NAMALWA (cell line): ENCODE data around the gene SMIM45.

Experiments
- DNase-seq: peaks from one replicate; pipeline ENCODE4 v3.0.0-alpha.2; 2015; ENCODE audit warnings: low spot score

The SMIM45 gene

GRCh38 chr22:41915786-41916493, 36.0 kb upstream of the SMIM45 start:
- no peak for DNase-seq

GRCh38 chr22:41916745-41917358, 35.1 kb upstream of the SMIM45 start:
- no peak for DNase-seq

- no peak for DNase-seq
Measured at GRCh38 chr22:41917375-41917902, 34.5 kb upstream of the SMIM45 start.

- DNase-seq: peak; percentile 59
Measured at GRCh38 chr22:41917903-41918791, 33.8 kb upstream of the SMIM45 start.

GRCh38 chr22:41919357-41920224, 32.4 kb upstream of the SMIM45 start:
- DNase-seq: peak; percentile 85

GRCh38 chr22:41920271-41920976, 31.5 kb upstream of the SMIM45 start:
- peak; percentile 66 for DNase-seq

GRCh38 chr22:41922328-41922727, 29.6 kb upstream of the SMIM45 start:
- peak; percentile 57 for DNase-seq

- DNase-seq: no peak
Measured at GRCh38 chr22:41922940-41923594, 28.9 kb upstream of the SMIM45 start.

GRCh38 chr22:41923595-41924276, 28.2 kb upstream of the SMIM45 start:
- DNase-seq: no peak

- DNase-seq: peak; percentile 88
Measured at GRCh38 chr22:41925783-41926460, 26.0 kb upstream of the SMIM45 start.

- DNase-seq: no peak
Measured at GRCh38 chr22:41927813-41928212, 24.1 kb upstream of the SMIM45 start.

- DNase-seq: no peak
Measured at GRCh38 chr22:41928593-41929417, 23.1 kb upstream of the SMIM45 start.

- DNase-seq: peak; percentile 82
Measured at GRCh38 chr22:41929418-41929810, 22.5 kb upstream of the SMIM45 start.

- peak; percentile 77 for DNase-seq
Measured at GRCh38 chr22:41931701-41932269, 20.2 kb upstream of the SMIM45 start.

- no peak for DNase-seq
Measured at GRCh38 chr22:41932353-41932752, 19.6 kb upstream of the SMIM45 start.

GRCh38 chr22:41933411-41934177, 18.4 kb upstream of the SMIM45 start:
- no peak for DNase-seq
